GM19351 (cell line): ENCODE data around the gene TBX1.

Experiments used
- ATAC-seq: cut with Tn5 transposase; IDR thresholded peaks from one replicate; pipeline ENCODE4 v1.9.1; 2021; ENCODE audit warnings: mild to moderate bottlenecking, moderate library complexity; ENCODE audit not compliant: unreplicated experiment

The TBX1 gene

GRCh38 chr22:19760058-19760950 is at the start of gene TBX1:
TSS of gene TBX1 (plus strand) at chr22:19760778. CDS start at chr22:19760844, 66 bp downstream.
- ATAC-seq = no peak

- ATAC-seq = no peak
Observed at GRCh38 chr22:19713245-19713644, 47.3 kb upstream of the TBX1 start.

- no peak for ATAC-seq
Observed at GRCh38 chr22:19713650-19714311, 46.8 kb upstream of the TBX1 start.

- ATAC-seq = no peak
Observed at GRCh38 chr22:19714312-19715187, 46.0 kb upstream of the TBX1 start, which contains the start of gene SEPTIN5. TSS of gene SEPTIN5 (plus strand) at chr22:19714503. CDS start at chr22:19714589, 86 bp downstream.

- ATAC-seq = no peak
Observed at GRCh38 chr22:19715188-19715930, 45.2 kb upstream of the TBX1 start.

GRCh38 chr22:19716041-19716828 is 44.3 kb upstream of the TBX1 start:
- no peak for ATAC-seq

GRCh38 chr22:19716829-19717105 is 43.8 kb upstream of the TBX1 start:
- no peak for ATAC-seq

GRCh38 chr22:19717181-19717580 is 43.4 kb upstream of the TBX1 start:
- no peak for ATAC-seq

GRCh38 chr22:19717691-19718455 is 42.7 kb upstream of the TBX1 start:
- ATAC-seq = peak; percentile 53

- no peak for ATAC-seq
Observed at GRCh38 chr22:19718456-19719049, 42.0 kb upstream of the TBX1 start.

- no peak for ATAC-seq
Observed at GRCh38 chr22:19719050-19719482, 41.5 kb upstream of the TBX1 start.

GRCh38 chr22:19719488-19720021 is 41.0 kb upstream of the TBX1 start:
- ATAC-seq = no peak

- no peak for ATAC-seq
Observed at GRCh38 chr22:19720150-19720827, 40.3 kb upstream of the TBX1 start.

GRCh38 chr22:19720999-19721329 is 39.6 kb upstream of the TBX1 start:
- ATAC-seq = no peak

GRCh38 chr22:19721330-19722177 is 39.0 kb upstream of the TBX1 start:
- ATAC-seq = no peak

GRCh38 chr22:19722178-19722981 is 38.2 kb upstream of the TBX1 start:
- no peak for ATAC-seq

- ATAC-seq = no peak
Observed at GRCh38 chr22:19722982-19723231, 37.7 kb upstream of the TBX1 start.
